ENCODE data around the gene ACSF3.

ACSF3 gene

GRCh38 chr16:89129378-89129777, 35.7 kb downstream of the ACSF3 start:
- no peaks in the 10 kb centered on the region for H3K4me1 ChIP-seq
- H3K36me3 ChIP-seq = peaks cover 30% of the 10 kb centered on the region
- H3K9me3 ChIP-seq = no peaks in the 10 kb centered on the region
- H3K27me3 ChIP-seq = no peaks in the 10 kb centered on the region
- TF ChIP-seq CTCF (IDR thresholded peaks at IDR 0.05; ENCODE audit: low read depth, low read length) = no peak
- no peak for DNase-seq
- H3K4me3 ChIP-seq (ENCODE audit: low read depth, low read length) = no peak overlapping the region

GRCh38 chr16:89130448-89130847, 36.8 kb downstream of the ACSF3 start:
- no peak for TF ChIP-seq CTCF (IDR thresholded peaks at IDR 0.05; ENCODE audit: low read depth, low read length)
- H3K4me3 ChIP-seq (ENCODE audit: low read depth, low read length) = no peak overlapping the region
- H3K4me1 ChIP-seq = no peaks in the 10 kb centered on the region
- H3K9me3 ChIP-seq = no peaks in the 10 kb centered on the region
- H3K36me3 ChIP-seq = peaks cover 27% of the 10 kb centered on the region
- no peaks in the 10 kb centered on the region for H3K27me3 ChIP-seq
- no peak for DNase-seq

- TF ChIP-seq CTCF (IDR thresholded peaks at IDR 0.05; ENCODE audit: low read depth, low read length) = no peak
- Histone ChIP-seq H3K9me3 (no peaks in the 10 kb centered on the region), H3K4me1 (no peaks in the 10 kb centered on the region), H3K4me3 (ENCODE audit: low read depth, low read length) (no peak overlapping the region), H3K36me3 (peaks cover 27% of the 10 kb centered on the region), H3K27me3 (no peaks in the 10 kb centered on the region)
- DNase-seq = peak; percentile 3
Observed at GRCh38 chr16:89131783-89132182, 38.1 kb downstream of the ACSF3 start.

- H3K27me3 ChIP-seq = no peaks in the 10 kb centered on the region
- no peak for TF ChIP-seq CTCF (IDR thresholded peaks at IDR 0.05; ENCODE audit: low read depth, low read length)
- peak; percentile 5 for DNase-seq
- H3K4me1 ChIP-seq = no peaks in the 10 kb centered on the region
- H3K36me3 ChIP-seq = peaks cover 27% of the 10 kb centered on the region
- no peak overlapping the region for H3K4me3 ChIP-seq (ENCODE audit: low read depth, low read length)
- H3K9me3 ChIP-seq = no peaks in the 10 kb centered on the region
Observed at GRCh38 chr16:89132194-89133005, 38.7 kb downstream of the ACSF3 start.

- H3K36me3 ChIP-seq = peaks cover 25% of the 10 kb centered on the region
Observed at GRCh38 chr16:89133457-89134127, 39.9 kb downstream of the ACSF3 start.

More at GRCh38 chr16:89133457-89134127, 39.9 kb downstream of the ACSF3 start:
- Histone ChIP-seq H3K9me3 (no peaks in the 10 kb centered on the region), H3K27me3 (no peaks in the 10 kb centered on the region), H3K4me3 (ENCODE audit: low read depth, low read length) (no peak overlapping the region), H3K4me1 (no peaks in the 10 kb centered on the region)
- DNase-seq = peak; percentile 6
- no peak for TF ChIP-seq CTCF (IDR thresholded peaks at IDR 0.05; ENCODE audit: low read depth, low read length)

All from BE2C (cell line).